Measurements from ENCODE around the gene PCDH9.

PCDH9 gene

GRCh38 chr13:66556306-66556705, 673.8 kb downstream of the PCDH9 start:
- Mint-ChIP-seq H3K4me3 (no peak overlapping the region), H3K27me3 (no peaks in the 10 kb centered on the region), H3K4me1 (no peaks in the 10 kb centered on the region), H3K9me3 (no peaks in the 10 kb centered on the region), H3K27ac (no peak overlapping the region)
- ATAC-seq (no peak), DNase-seq (no peak)

- DNase-seq, result no peak
- Mint-ChIP-seq H3K27ac (no peak overlapping the region), H3K4me1 (no peaks in the 10 kb centered on the region)
Measured at GRCh38 chr13:66553391-66553790, 676.7 kb downstream of the PCDH9 start.

GRCh38 chr13:66551128-66551527, 679.0 kb downstream of the PCDH9 start:
- no peak for ATAC-seq
- no peak overlapping the region for H3K4me3 Mint-ChIP-seq
- no peaks in the 10 kb centered on the region for H3K27me3 Mint-ChIP-seq
- H3K9me3 Mint-ChIP-seq, result no peaks in the 10 kb centered on the region
- H3K4me1 Mint-ChIP-seq, result no peaks in the 10 kb centered on the region
- no peak for DNase-seq
- no peak overlapping the region for H3K27ac Mint-ChIP-seq

More at GRCh38 chr13:66553391-66553790, 676.7 kb downstream of the PCDH9 start:
- H3K27me3 Mint-ChIP-seq, result no peaks in the 10 kb centered on the region
- ATAC-seq, result no peak
- no peak overlapping the region for H3K4me3 Mint-ChIP-seq
- H3K9me3 Mint-ChIP-seq, result no peaks in the 10 kb centered on the region

- H3K9me3 Mint-ChIP-seq, result no peaks in the 10 kb centered on the region
- no peaks in the 10 kb centered on the region for H3K4me1 Mint-ChIP-seq
- H3K27ac Mint-ChIP-seq, result no peak overlapping the region
- H3K4me3 Mint-ChIP-seq, result no peak overlapping the region
- no peaks in the 10 kb centered on the region for H3K27me3 Mint-ChIP-seq
- ATAC-seq, result no peak
- no peak for DNase-seq
Measured at GRCh38 chr13:66547685-66548084, 682.5 kb downstream of the PCDH9 start.

GRCh38 chr13:66546534-66547379, 683.4 kb downstream of the PCDH9 start:
- no peaks in the 10 kb centered on the region for H3K4me1 Mint-ChIP-seq

GRCh38 chr13:66543780-66544179, 686.4 kb downstream of the PCDH9 start:
- ATAC-seq, result no peak
- Mint-ChIP-seq H3K27me3 (no peaks in the 10 kb centered on the region), H3K9me3 (peaks cover 5 to 6% of the 10 kb centered on the region in 2 donors)

More at GRCh38 chr13:66546534-66547379, 683.4 kb downstream of the PCDH9 start:
- no peak for ATAC-seq
- no peaks in the 10 kb centered on the region for H3K9me3 Mint-ChIP-seq
- H3K27me3 Mint-ChIP-seq, result no peaks in the 10 kb centered on the region
- no peak overlapping the region for H3K27ac Mint-ChIP-seq
- DNase-seq, result no peak
- no peak overlapping the region for H3K4me3 Mint-ChIP-seq

GRCh38 chr13:66537417-66537816, 692.7 kb downstream of the PCDH9 start:
- ATAC-seq (no peak), DNase-seq (no peak)
- H3K4me1 Mint-ChIP-seq, result no peaks in the 10 kb centered on the region
- no peak overlapping the region for H3K4me3 Mint-ChIP-seq
- no peak overlapping the region for H3K27ac Mint-ChIP-seq
- H3K9me3 Mint-ChIP-seq, result peaks cover 5 to 7% of the 10 kb centered on the region in 2 donors
- H3K27me3 Mint-ChIP-seq, result no peaks in the 10 kb centered on the region

More at GRCh38 chr13:66543780-66544179, 686.4 kb downstream of the PCDH9 start:
- DNase-seq, result no peak
- H3K4me1 Mint-ChIP-seq, result no peaks in the 10 kb centered on the region
- H3K4me3 Mint-ChIP-seq, result no peak overlapping the region
- H3K27ac Mint-ChIP-seq, result no peak overlapping the region

- ATAC-seq (no peak), DNase-seq (no peak)
- Mint-ChIP-seq H3K27ac (no peak overlapping the region), H3K27me3 (no peaks in the 10 kb centered on the region), H3K4me3 (no peak overlapping the region), H3K9me3 (peaks cover 5 to 7% of the 10 kb centered on the region in 2 donors), H3K4me1 (no peaks in the 10 kb centered on the region)
Measured at GRCh38 chr13:66536746-66537145, 693.4 kb downstream of the PCDH9 start.

- no peak for ATAC-seq
- H3K4me1 Mint-ChIP-seq, result no peaks in the 10 kb centered on the region
- DNase-seq, result no peak
- no peak overlapping the region for H3K27ac Mint-ChIP-seq
- no peak overlapping the region for H3K4me3 Mint-ChIP-seq
- no peaks in the 10 kb centered on the region for H3K27me3 Mint-ChIP-seq
- peaks cover 5 to 7% of the 10 kb centered on the region in 2 donors for H3K9me3 Mint-ChIP-seq
Measured at GRCh38 chr13:66534561-66534960, 695.6 kb downstream of the PCDH9 start.

- H3K27ac Mint-ChIP-seq, result no peak overlapping the region
- no peaks in the 10 kb centered on the region for H3K9me3 Mint-ChIP-seq
- ATAC-seq, result no peak
- no peak for DNase-seq
- no peaks in the 10 kb centered on the region for H3K27me3 Mint-ChIP-seq
- no peaks in the 10 kb centered on the region for H3K4me1 Mint-ChIP-seq
- H3K4me3 Mint-ChIP-seq, result no peak overlapping the region
Measured at GRCh38 chr13:66532845-66533244, 697.3 kb downstream of the PCDH9 start.

GRCh38 chr13:66532146-66532545, 698.0 kb downstream of the PCDH9 start:
- Mint-ChIP-seq H3K9me3 (no peaks in the 10 kb centered on the region), H3K27ac (no peak overlapping the region), H3K4me3 (no peak overlapping the region), H3K27me3 (no peaks in the 10 kb centered on the region), H3K4me1 (no peaks in the 10 kb centered on the region)
- DNase-seq (no peak), ATAC-seq (no peak)

GRCh38 chr13:66530686-66531085, 699.5 kb downstream of the PCDH9 start:
- H3K4me3 Mint-ChIP-seq, result no peak overlapping the region
- ATAC-seq (no peak), DNase-seq (no peak)
- no peaks in the 10 kb centered on the region for H3K4me1 Mint-ChIP-seq
- no peaks in the 10 kb centered on the region for H3K9me3 Mint-ChIP-seq
- no peak overlapping the region for H3K27ac Mint-ChIP-seq
- H3K27me3 Mint-ChIP-seq, result no peaks in the 10 kb centered on the region

GRCh38 chr13:66530158-66530557, 700.0 kb downstream of the PCDH9 start:
- ATAC-seq (no peak), DNase-seq (no peak)
- Mint-ChIP-seq H3K4me1 (no peaks in the 10 kb centered on the region), H3K4me3 (no peak overlapping the region), H3K27me3 (no peaks in the 10 kb centered on the region), H3K27ac (no peak overlapping the region), H3K9me3 (no peaks in the 10 kb centered on the region)

- Mint-ChIP-seq H3K27me3 (no peaks in the 10 kb centered on the region), H3K27ac (no peak overlapping the region), H3K9me3 (no peaks in the 10 kb centered on the region), H3K4me3 (no peak overlapping the region), H3K4me1 (no peaks in the 10 kb centered on the region)
- no peak for DNase-seq
- ATAC-seq, result no peak
Measured at GRCh38 chr13:66528944-66529576, 701.1 kb downstream of the PCDH9 start.

GRCh38 chr13:66528180-66528579, 702.0 kb downstream of the PCDH9 start:
- Mint-ChIP-seq H3K27ac (no peak overlapping the region), H3K9me3 (no peaks in the 10 kb centered on the region), H3K4me1 (no peaks in the 10 kb centered on the region), H3K27me3 (no peaks in the 10 kb centered on the region), H3K4me3 (no peak overlapping the region)
- no peak for ATAC-seq
- DNase-seq, result no peak

GRCh38 chr13:66520511-66521355, 709.4 kb downstream of the PCDH9 start:
- Mint-ChIP-seq H3K4me1 (no peaks in the 10 kb centered on the region), H3K27ac (no peak overlapping the region), H3K27me3 (no peaks in the 10 kb centered on the region), H3K4me3 (no peak overlapping the region), H3K9me3 (no peaks in the 10 kb centered on the region)
- ATAC-seq, result no peak
- DNase-seq, result no peak
